ENCODE measurements around the gene ACSM5.
"Not testable (repeated sequence)": the region's sequence is repeated elsewhere in the genome, so short reads cannot be mapped to it uniquely, and the experiment has no call there.

Gene ACSM5

DNA sequence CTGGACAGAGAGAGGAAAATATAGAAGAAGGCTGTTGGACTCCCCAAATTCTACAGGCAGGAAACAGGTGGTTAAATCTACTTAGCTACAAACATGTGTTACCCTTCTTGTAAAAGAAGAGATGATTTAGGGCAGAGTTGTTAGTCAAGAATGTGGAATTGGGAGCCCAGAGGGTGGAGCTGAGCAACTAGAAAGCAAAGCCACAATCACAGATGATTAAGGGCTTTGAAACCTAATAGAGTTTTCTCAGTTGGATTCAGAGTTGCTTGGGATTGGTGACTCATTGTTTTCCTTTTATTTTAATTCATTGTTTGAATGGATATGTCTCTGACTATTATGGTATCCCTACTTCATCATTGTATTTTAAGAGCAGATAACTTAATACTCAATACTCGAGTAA, 6.2 kb downstream of the ACSM5 start:
- no peak overlapping the region for H3K4me3 ChIP-seq
- H3K9me3 ChIP-seq (replicated peaks in 1 of 11): peaks cover 0 to 6% (median 0%) of the 10 kb centered on the region in 11 experiments; a peak in 1 of 22 replicates
- H3K27me3 ChIP-seq: no peaks in the 10 kb centered on the region
- H3K4me1 ChIP-seq: peaks cover 0 to 11% (median under 1%) of the 10 kb centered on the region in 10 experiments; a peak in 9 of 20 replicates
- H3K9ac ChIP-seq: no peak overlapping the region
- no peak overlapping the region for H3K27ac ChIP-seq
- no peaks in the 10 kb centered on the region for H4K20me1 ChIP-seq
- no peak overlapping the region for H3K4me2 ChIP-seq
- no peaks in the 10 kb centered on the region for H3K36me3 ChIP-seq
- TF ChIP-seq Cebpa-rat (IDR thresholded peaks at IDR 0.05): no peak

- H4K20me1 ChIP-seq; H3K4me1 ChIP-seq; H3K27me3 ChIP-seq; H3K9me3 ChIP-seq (replicated peaks in 1 of 11); H3K27ac ChIP-seq; H3K9ac ChIP-seq; H3K36me3 ChIP-seq; H3K4me3 ChIP-seq; H3K4me2 ChIP-seq: not testable (repeated sequence)
These were observed 9.8 kb downstream of the ACSM5 start for GRCh38 chr16:20419093-20419492.

DNA sequence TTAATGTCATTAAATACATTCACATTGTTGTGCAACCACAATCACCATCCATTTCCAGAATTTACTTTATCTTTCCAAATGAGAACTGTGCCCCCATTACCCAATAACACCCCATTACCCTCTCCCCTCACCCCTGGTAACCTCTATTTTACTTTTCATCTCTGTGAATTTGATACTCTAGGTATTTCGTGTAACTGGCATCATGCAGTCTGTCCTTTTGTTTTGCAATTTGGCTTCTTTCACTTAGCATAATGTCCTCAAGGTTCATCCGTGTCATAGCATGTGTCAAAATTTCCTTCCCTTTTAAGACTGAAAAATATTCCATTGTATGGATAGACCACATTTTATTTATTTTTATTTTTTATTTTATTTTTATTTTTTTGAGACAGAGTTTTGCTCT, 12.4 kb downstream of the ACSM5 start:
- H3K9me3 ChIP-seq (replicated peaks in 1 of 11); H3K27ac ChIP-seq; H3K4me3 ChIP-seq; H3K27me3 ChIP-seq; H3K4me1 ChIP-seq; H3K36me3 ChIP-seq; H4K20me1 ChIP-seq; H3K4me2 ChIP-seq; H3K9ac ChIP-seq: not testable (repeated sequence)

GRCh38 chr16:20423772-20424128, 14.4 kb downstream of the ACSM5 start:
- not testable (repeated sequence) for H3K9me3 ChIP-seq (replicated peaks in 1 of 11); H3K27me3 ChIP-seq; H3K4me2 ChIP-seq; H3K4me1 ChIP-seq; H4K20me1 ChIP-seq; H3K27ac ChIP-seq; H3K4me3 ChIP-seq; H3K36me3 ChIP-seq; H3K9ac ChIP-seq

GRCh38 chr16:20424129-20424866, 15.0 kb downstream of the ACSM5 start:
- Histone ChIP-seq H4K20me1 (no peaks in the 10 kb centered on the region), H3K4me1 (no peaks in the 10 kb centered on the region), H3K9ac (no peak overlapping the region), H3K9me3 (replicated peaks in 1 of 11) (no peaks in the 10 kb centered on the region), H3K4me3 (no peak overlapping the region), H3K27me3 (no peaks in the 10 kb centered on the region), H3K4me2 (no peak overlapping the region), H3K27ac (no peak overlapping the region), H3K36me3 (no peaks in the 10 kb centered on the region)
- TF ChIP-seq Cebpa-rat (IDR thresholded peaks at IDR 0.05): no peak

DNA sequence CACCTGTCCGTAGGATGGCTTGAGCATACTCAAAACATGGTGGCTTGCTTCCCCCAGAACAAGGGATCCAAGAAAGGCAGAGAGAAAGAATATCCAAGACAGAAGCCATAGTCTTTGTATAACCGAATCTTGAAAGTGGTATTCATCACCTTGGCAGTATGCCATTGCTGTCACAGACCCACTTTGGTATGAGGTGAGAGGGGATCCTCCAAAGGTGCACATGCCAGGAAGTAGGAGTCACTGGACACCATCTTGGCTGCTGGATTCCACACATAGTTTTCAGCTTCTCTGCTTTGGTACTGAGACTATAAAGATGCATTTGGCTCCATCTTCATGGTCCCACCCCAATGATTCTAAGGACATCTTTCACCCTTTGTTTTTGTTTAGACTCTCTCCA, 18.1 kb downstream of the ACSM5 start:
- H3K27me3 ChIP-seq; H3K4me3 ChIP-seq; H3K27ac ChIP-seq; H3K9me3 ChIP-seq (replicated peaks in 1 of 11); H3K4me1 ChIP-seq; H3K4me2 ChIP-seq; H3K9ac ChIP-seq; H4K20me1 ChIP-seq; H3K36me3 ChIP-seq: not testable (repeated sequence)

DNA sequence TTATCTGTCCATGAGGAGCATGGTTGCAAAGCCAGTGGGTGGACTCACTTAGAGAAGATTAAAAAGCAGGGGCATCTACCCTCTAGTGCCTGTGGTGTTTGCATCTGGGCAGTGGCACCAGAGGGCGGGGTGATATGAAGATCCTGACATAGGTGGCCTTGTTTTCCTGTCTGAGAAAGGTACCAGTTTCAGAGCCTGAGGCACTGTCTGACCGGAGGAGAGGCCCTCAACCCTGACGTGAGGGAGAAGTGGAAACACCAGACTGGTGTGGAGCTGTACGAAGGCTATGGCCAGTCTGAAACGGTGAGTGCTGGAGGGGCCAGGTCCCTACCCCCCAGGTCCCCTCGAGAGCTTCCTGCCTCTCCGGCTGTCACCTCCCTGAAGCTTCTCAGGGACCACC, 20.2 kb downstream of the ACSM5 start:
- not testable (repeated sequence) for H3K4me1 ChIP-seq

DNA sequence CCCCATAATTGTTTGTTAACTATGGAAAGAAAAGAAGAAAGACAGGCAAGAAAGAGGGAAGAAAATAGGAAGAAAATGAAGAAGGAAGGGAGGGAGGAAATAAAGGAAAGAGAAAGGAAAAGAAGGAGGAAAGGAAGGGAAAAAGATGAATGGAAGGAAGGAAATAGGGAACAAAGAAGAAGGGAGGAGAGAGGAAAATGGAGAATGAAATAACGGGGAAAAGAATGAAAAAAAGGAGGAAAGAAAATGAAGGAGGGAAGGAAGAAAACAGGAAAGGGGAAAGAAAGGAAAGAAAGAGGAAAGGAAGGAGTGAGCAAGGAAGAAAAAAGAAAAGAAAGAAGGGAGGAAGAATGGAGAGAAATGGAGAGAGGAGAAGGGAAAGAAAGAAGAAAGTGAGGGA, 21.1 kb downstream of the ACSM5 start:
- not testable (repeated sequence) for H3K27me3 ChIP-seq; H3K27ac ChIP-seq; H3K9me3 ChIP-seq (replicated peaks in 1 of 11); H3K9ac ChIP-seq; H3K4me2 ChIP-seq; H3K36me3 ChIP-seq; H4K20me1 ChIP-seq; H3K4me3 ChIP-seq; H3K4me1 ChIP-seq

More for the DNA sequence above, 20.2 kb downstream of the ACSM5 start:
- H3K27ac ChIP-seq; H3K27me3 ChIP-seq; H4K20me1 ChIP-seq; H3K36me3 ChIP-seq; H3K4me2 ChIP-seq; H3K9ac ChIP-seq; H3K9me3 ChIP-seq (replicated peaks in 1 of 11); H3K4me3 ChIP-seq: not testable (repeated sequence)

DNA sequence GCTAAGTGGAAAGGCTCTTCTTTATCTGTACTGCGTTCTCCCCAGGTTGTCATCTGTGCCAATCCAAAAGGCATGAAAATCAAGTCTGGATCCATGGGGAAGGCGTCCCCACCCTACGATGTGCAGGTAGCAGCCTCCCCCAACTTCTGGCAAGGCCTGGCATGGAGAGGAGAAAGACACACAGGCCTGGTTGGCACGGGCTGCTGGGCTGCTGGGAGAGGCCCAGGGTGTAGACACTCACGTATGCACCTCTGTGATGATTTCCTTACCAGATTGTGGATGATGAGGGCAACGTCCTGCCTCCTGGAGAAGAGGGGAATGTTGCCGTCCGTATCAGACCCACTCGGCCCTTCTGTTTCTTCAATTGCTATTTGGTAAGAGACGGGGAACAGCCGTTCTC, 21.6 kb downstream of the ACSM5 start:
- Histone ChIP-seq H3K27ac (no peak overlapping the region), H3K4me3 (no peak overlapping the region), H3K36me3 (no peaks in the 10 kb centered on the region), H3K4me2 (no peak overlapping the region), H3K9ac (no peak overlapping the region), H3K4me1 (no peaks in the 10 kb centered on the region), H4K20me1 (no peaks in the 10 kb centered on the region), H3K27me3 (no peaks in the 10 kb centered on the region), H3K9me3 (replicated peaks in 1 of 11) (no peaks in the 10 kb centered on the region)
- no peak for TF ChIP-seq Cebpa-rat (IDR thresholded peaks at IDR 0.05)

GRCh38 chr16:20438950-20439349, 29.6 kb downstream of the ACSM5 start:
- H3K27me3 ChIP-seq; H3K9me3 ChIP-seq (replicated peaks in 1 of 11); H3K27ac ChIP-seq; H3K4me1 ChIP-seq; H3K36me3 ChIP-seq; H3K4me2 ChIP-seq; H3K4me3 ChIP-seq; H4K20me1 ChIP-seq; H3K9ac ChIP-seq: not testable (repeated sequence)

- H3K4me2 ChIP-seq; H3K36me3 ChIP-seq; H3K4me1 ChIP-seq; H3K4me3 ChIP-seq; H3K9ac ChIP-seq; H3K9me3 ChIP-seq (replicated peaks in 1 of 11); H4K20me1 ChIP-seq; H3K27me3 ChIP-seq; H3K27ac ChIP-seq: not testable (repeated sequence)
These were observed 30.5 kb downstream of the ACSM5 start for GRCh38 chr16:20439820-20440231.

- H3K4me1 ChIP-seq; H3K9me3 ChIP-seq (replicated peaks in 1 of 11): not testable (repeated sequence)
These were observed 31.4 kb downstream of the ACSM5 start for GRCh38 chr16:20440731-20441130.

More at GRCh38 chr16:20440731-20441130, 31.4 kb downstream of the ACSM5 start:
- H3K36me3 ChIP-seq, H4K20me1 ChIP-seq, H3K4me2 ChIP-seq, H3K4me3 ChIP-seq, H3K27ac ChIP-seq, H3K9ac ChIP-seq, H3K27me3 ChIP-seq: not testable (repeated sequence)
